SK-N-SH (cell line): ENCODE data around the gene IGSF9.

Source experiments
- CHD2 ChIP-seq: fragments of 150-350 bp; IDR thresholded peaks from 2 replicates; pipeline ENCODE4 v1.6.1; 2018; ENCODE audit warnings: low read length; ENCODE audit not compliant: partially characterized antibody
- GATA2 ChIP-seq: sonication (generic); formaldehyde crosslinking; IDR thresholded peaks from 2 replicates; pipeline ENCODE4 v1.5.0; 2020; ENCODE audit warnings: mild to moderate bottlenecking, missing genetic modification reagents
- MXI1 ChIP-seq: IDR thresholded peaks from 2 replicates; pipeline ENCODE4 v1.6.1; 2012; ENCODE audit warnings: mild to moderate bottlenecking, low read depth, low read length, improper control_type of control experiment
- NRF1 ChIP-seq: IDR thresholded peaks from 2 replicates; pipeline ENCODE4 v1.6.1; 2012; ENCODE audit warnings: low read depth, mild to moderate bottlenecking, low read length
- POLR2AphosphoS5 ChIP-seq: IDR thresholded peaks from 2 replicates; pipeline ENCODE4 v1.6.1; 2012; ENCODE audit warnings: low read depth, low read length
- RCOR1 ChIP-seq: fragments of 150-350 bp; IDR thresholded peaks from 2 replicates; pipeline ENCODE4 v1.6.1; 2017; ENCODE audit warnings: antibody characterized with exemption, low read length
- RFX5 ChIP-seq: IDR thresholded peaks from 2 replicates; pipeline ENCODE4 v1.6.1; 2012; ENCODE audit warnings: mild to moderate bottlenecking, improper control_type of control experiment, low read length
- SIN3A ChIP-seq: IDR thresholded peaks from 2 replicates; pipeline ENCODE4 v1.6.1; 2012; ENCODE audit warnings: low read depth, mild to moderate bottlenecking, low read length, moderate library complexity, borderline replicate concordance
- SMC3 ChIP-seq: IDR thresholded peaks from 2 replicates; pipeline ENCODE4 v1.6.1; 2012; ENCODE audit warnings: low read depth, low read length, improper control_type of control experiment
- YY1 ChIP-seq: IDR thresholded peaks from 2 replicates; pipeline ENCODE4 v1.4.0; 2012; ENCODE audit warnings: low read depth, mild to moderate bottlenecking
- TF ChIP-seq, protein P1 (sequence below): fragments of 200-600 bp; sonication (generic); IDR thresholded peaks from 2 replicates; pipeline ENCODE4 v1.6.1; 2017; ENCODE audit warnings: antibody characterized with exemption, mild to moderate bottlenecking, moderate library complexity
- TF ChIP-seq, protein P2 (sequence below): IDR thresholded peaks from 2 replicates; pipeline ENCODE4 v1.4.0; 2012; ENCODE audit warnings: low read depth
- TF ChIP-seq, protein P3 (sequence below): fragments of 150-350 bp; IDR thresholded peaks from 2 replicates; pipeline ENCODE4 v1.6.1; 2017; ENCODE audit warnings: antibody characterized with exemption, low read length, low read depth, borderline replicate concordance

DNA sequence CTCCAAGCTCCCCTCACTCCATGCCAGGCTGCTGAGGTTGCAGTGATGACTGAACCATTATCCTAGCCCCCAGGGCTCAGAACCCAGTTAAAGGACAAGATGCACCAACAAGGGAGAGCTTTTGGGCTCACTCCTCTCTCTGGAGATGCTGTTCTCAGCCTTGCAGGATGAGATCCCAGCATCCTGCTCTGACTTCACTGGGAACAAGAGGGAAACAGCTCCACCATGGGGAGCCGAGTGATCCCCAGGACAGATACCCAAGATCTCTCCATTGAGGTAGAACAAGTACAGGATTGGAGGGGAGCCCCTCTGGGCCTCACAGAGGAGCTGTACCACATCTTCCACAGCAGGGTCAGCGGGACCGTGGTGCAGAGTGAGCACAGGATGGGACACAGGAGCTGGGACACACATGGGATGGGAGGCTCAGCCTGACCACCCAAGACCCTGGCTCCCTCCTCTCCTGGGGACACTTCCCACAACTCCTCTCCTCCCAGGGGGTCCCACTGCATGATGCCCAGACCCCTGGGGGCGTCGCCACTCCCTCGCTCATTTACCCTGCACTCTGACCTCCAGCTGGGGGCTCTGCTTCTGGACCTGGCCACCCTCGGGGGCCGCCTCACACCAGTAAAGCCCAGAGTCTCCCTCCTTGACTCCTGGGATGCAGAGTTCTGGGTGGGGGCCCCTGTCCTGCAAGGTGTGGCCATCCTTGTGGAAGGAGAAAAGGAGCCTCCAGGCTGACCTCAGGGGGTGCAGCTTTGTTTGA, 27.2 kb upstream of the IGSF9 start:
- TF ChIP-seq YY1, result no peak
- TF ChIP-seq CHD2, result no peak
- TF ChIP-seq NRF1, result no peak
- no peak for TF ChIP-seq POLR2AphosphoS5
- TF ChIP-seq, protein P1, sequence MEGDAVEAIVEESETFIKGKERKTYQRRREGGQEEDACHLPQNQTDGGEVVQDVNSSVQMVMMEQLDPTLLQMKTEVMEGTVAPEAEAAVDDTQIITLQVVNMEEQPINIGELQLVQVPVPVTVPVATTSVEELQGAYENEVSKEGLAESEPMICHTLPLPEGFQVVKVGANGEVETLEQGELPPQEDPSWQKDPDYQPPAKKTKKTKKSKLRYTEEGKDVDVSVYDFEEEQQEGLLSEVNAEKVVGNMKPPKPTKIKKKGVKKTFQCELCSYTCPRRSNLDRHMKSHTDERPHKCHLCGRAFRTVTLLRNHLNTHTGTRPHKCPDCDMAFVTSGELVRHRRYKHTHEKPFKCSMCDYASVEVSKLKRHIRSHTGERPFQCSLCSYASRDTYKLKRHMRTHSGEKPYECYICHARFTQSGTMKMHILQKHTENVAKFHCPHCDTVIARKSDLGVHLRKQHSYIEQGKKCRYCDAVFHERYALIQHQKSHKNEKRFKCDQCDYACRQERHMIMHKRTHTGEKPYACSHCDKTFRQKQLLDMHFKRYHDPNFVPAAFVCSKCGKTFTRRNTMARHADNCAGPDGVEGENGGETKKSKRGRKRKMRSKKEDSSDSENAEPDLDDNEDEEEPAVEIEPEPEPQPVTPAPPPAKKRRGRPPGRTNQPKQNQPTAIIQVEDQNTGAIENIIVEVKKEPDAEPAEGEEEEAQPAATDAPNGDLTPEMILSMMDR, result no peak
- TF ChIP-seq RCOR1, result no peak
- TF ChIP-seq, protein P2, sequence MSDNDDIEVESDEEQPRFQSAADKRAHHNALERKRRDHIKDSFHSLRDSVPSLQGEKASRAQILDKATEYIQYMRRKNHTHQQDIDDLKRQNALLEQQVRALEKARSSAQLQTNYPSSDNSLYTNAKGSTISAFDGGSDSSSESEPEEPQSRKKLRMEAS, result no peak
- no peak for TF ChIP-seq RFX5
- TF ChIP-seq, protein P3, sequence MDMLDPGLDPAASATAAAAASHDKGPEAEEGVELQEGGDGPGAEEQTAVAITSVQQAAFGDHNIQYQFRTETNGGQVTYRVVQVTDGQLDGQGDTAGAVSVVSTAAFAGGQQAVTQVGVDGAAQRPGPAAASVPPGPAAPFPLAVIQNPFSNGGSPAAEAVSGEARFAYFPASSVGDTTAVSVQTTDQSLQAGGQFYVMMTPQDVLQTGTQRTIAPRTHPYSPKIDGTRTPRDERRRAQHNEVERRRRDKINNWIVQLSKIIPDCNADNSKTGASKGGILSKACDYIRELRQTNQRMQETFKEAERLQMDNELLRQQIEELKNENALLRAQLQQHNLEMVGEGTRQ, result no peak
- TF ChIP-seq MXI1, result no peak
- no peak for TF ChIP-seq SMC3
- no peak for TF ChIP-seq GATA2 (CRISPR knock-in tag)
- TF ChIP-seq SIN3A, result no peak
